ENCODE measurements around the gene NOTCH2.

Gene NOTCH2

DNA sequence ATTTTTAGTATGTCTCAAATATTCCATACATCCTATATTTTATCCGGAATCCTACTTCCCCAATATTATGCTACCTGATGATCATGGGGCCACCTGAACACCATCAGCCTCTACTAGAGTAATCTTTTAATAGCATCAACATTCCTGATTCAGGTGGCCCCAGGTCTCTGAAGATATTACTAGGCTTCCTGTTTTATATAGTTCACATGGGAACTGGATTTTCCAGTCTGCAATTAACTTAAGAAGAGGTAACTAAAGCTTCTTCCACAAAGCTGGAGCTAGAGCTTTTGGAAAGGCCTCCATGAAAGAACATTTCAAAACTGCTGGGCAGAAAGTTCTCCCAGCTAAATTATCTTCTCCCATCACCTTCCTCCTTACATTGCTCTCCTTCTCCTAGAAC lies 100.9 kb downstream of the NOTCH2 start:
- no peak overlapping the region for H3K27ac ChIP-seq
- TF ChIP-seq, protein P1, sequence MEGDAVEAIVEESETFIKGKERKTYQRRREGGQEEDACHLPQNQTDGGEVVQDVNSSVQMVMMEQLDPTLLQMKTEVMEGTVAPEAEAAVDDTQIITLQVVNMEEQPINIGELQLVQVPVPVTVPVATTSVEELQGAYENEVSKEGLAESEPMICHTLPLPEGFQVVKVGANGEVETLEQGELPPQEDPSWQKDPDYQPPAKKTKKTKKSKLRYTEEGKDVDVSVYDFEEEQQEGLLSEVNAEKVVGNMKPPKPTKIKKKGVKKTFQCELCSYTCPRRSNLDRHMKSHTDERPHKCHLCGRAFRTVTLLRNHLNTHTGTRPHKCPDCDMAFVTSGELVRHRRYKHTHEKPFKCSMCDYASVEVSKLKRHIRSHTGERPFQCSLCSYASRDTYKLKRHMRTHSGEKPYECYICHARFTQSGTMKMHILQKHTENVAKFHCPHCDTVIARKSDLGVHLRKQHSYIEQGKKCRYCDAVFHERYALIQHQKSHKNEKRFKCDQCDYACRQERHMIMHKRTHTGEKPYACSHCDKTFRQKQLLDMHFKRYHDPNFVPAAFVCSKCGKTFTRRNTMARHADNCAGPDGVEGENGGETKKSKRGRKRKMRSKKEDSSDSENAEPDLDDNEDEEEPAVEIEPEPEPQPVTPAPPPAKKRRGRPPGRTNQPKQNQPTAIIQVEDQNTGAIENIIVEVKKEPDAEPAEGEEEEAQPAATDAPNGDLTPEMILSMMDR (conservative IDR thresholded peaks at IDR 0.05; ENCODE audit: low read depth): no peak
- ChIA-PET POLR2A (ENCODE audit: low non-redundant PET) (no interaction called here), CTCF (interaction anchor here (0.7 to 1.5 kb wide), 4 partner anchors 10 to 20 kb away, joined by 3 to 5 read pairs (median 4); no protein-coding TSS in a partner anchor)
- no peak for DNase-seq (ENCODE audit: low spot score)

DNA sequence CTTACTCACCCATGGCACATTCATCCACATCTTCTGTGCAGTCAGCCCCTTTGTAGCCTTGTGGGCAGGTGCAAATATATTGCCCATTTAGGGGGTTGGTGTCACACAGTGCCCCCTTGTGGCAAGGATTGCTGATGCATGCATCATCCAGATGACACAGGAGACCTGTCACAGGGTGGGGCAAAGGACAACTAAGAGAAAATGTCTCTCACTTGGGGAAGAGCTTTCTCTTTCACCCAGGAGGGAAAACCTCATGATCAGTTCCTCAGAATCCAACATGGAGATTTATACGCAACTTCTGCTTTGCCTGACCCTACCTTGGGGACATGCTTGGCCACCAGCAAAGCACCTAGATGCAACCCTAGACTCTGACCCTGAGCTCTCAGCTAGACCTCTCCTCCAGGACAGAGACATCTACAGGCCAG lies 101.4 kb downstream of the NOTCH2 start:
- POLR2A ChIA-PET (ENCODE audit: low non-redundant PET): no interaction called here
- CTCF ChIA-PET: interaction anchor here (0.7 to 1.5 kb wide), 4 partner anchors 10 to 19 kb away, joined by 3 to 5 read pairs (median 4); no protein-coding TSS in a partner anchor
- H3K27ac ChIP-seq: no peak overlapping the region
- peak; percentile 30 for DNase-seq (ENCODE audit: low spot score)
- TF ChIP-seq, protein P1 (conservative IDR thresholded peaks at IDR 0.05; ENCODE audit: low read depth): peak; percentile 64

DNA sequence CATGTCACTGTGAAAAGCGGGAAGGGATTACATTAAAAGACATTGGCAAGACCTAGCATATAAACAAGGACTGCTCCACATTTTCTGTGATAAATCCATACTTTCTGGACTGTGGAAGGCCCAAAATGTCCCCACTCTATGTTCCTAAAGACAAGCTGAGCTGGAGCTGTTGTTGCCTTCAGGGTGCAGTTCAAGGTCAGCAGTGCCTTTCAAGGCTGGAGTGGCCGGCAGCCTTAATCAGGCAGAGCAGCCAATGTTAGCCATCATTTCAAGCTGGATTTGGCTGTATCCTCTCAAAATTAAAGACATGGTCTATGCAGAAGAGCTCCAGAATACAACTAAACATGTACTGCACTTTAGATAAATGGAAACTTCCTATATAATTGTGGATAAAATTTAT lies 102.8 kb downstream of the NOTCH2 start:
- CTCF ChIA-PET: no interaction called here
- POLR2A ChIA-PET (ENCODE audit: low non-redundant PET): no interaction called here
- no peak for DNase-seq (ENCODE audit: low spot score)
- TF ChIP-seq, protein P1 (conservative IDR thresholded peaks at IDR 0.05; ENCODE audit: low read depth): no peak
- no peak overlapping the region for H3K27ac ChIP-seq

DNA sequence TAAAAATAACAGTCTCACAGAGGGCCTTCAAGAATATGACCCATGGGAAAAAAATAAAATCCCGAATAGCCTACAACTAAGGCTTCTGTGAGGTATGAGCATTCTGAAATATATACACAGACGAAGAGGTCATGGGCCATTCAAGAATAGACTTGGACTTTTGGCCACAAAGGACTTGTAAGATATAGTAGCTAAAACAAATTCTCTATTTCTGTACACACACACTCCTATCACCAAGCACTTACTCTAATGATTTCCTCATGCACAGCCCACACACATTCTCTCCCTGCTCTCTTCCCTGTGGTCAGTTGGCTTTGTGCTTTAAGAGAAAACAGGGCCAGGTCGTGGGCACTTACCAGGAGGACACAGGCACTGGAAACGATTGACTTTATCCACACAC lies 103.4 kb downstream of the NOTCH2 start:
- no peak for DNase-seq (ENCODE audit: low spot score)
- ChIA-PET CTCF (no interaction called here), POLR2A (ENCODE audit: low non-redundant PET) (no interaction called here)
- no peak overlapping the region for H3K27ac ChIP-seq
- TF ChIP-seq, protein P1 (conservative IDR thresholded peaks at IDR 0.05; ENCODE audit: low read depth): no peak

DNA sequence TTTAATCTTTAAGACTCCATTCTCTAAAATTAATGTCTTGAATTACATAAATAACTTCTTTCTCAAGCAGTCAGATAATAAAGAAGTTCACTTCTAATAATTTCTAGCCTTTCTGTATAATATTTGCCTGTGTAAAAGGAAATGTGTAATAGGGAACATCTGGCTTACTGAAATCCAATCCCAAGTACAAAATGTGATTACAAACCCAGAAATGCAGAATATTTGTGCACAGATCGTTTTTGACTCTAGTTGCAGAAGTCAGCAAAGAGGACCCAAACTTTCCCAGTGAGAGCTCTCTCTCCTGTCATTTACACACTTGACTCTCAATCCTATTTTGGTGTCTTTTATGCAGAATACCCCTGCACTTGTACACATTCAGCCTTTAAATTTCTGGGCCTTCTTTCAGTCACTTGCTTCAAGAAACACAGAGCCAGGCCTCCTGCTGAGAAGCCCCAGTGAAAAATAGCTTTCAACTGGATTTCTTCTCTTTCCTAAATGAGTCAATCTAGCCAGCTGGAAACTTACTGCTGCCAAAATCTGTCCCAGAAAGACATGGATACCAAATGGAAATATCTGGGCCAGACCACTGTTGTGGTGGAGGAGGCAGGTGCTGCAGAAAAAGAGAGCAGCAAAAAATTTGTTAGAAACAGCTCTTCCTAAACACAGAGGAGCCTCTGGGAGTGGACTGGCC lies 104.6 kb downstream of the NOTCH2 start:
- TF ChIP-seq, protein P1 (conservative IDR thresholded peaks at IDR 0.05; ENCODE audit: low read depth): no peak
- no peak for DNase-seq (ENCODE audit: low spot score)
- CTCF ChIA-PET: interaction anchor here (0.7 to 1.0 kb wide), 2 partner anchors 13 to 16 kb away, joined by 3 to 4 read pairs; no protein-coding TSS in a partner anchor
- H3K27ac ChIP-seq: no peak overlapping the region
- POLR2A ChIA-PET (ENCODE audit: low non-redundant PET): no interaction called here

DNA sequence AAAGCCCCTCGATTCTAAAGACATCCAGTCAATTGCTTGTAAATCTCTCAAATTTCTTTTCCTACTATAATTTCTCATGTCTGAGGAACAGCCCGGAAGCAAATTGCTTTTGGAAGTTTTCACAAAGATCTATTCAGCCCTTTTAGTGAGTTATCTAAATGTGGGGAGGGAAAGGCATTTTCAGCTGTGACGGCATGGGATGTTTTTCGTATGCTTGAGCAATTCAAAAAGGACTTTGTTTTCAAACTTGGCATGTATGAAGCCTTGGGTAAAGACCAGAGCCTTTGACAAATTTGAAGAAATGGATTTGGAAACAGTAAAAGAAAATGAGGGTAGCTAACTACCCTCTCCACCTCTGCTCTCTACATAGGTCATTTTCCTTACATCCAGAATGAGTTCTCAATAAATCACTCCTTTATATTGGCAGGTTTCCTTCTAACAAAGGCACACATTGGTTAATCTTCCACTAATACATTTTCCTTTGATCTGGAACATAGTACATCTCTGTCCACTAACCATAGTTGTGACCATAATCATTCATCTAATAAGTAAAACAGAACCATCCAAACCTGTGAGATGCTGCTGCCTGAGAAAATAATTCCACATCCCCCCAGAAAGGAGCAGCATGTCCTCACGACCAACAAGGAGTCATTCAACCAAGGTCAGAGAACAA lies 107.0 kb downstream of the NOTCH2 start:
- POLR2A ChIA-PET (ENCODE audit: low non-redundant PET): no interaction called here
- no peak overlapping the region for H3K27ac ChIP-seq
- CTCF ChIA-PET: interaction anchor here (0.7 kb wide), 1 partner anchor 8 kb away, joined by 3 read pairs; no protein-coding TSS in a partner anchor
- TF ChIP-seq, protein P1 (conservative IDR thresholded peaks at IDR 0.05; ENCODE audit: low read depth): no peak
- no peak for DNase-seq (ENCODE audit: low spot score)
